Measurements from ENCODE around the gene SERPINE3. TPM values are rescaled to one million over a fixed set of nuclear protein-coding genes. Genes with fewer than 3 reads are reported as not detected.

SERPINE3 gene
- polyA plus RNA-seq, 1 of the 3 experiments (the other 2 are of a cell fraction), result not detected

GRCh38 chr13:51323824-51324511 is 15.5 kb upstream of the SERPINE3 start:
- Histone ChIP-seq H3K36me3 (replicated peaks in 1 of 2; ENCODE audit: control insufficient read depth in 1 of 2, insufficient read depth in 2 of 2, low read length in 1 of 2) (no peaks in the 10 kb centered on the region), H3K9me2 (no peaks in the 10 kb centered on the region), H3K27ac (ENCODE audit: low read depth in 2 of 2, low read length in 1 of 2) (no peak overlapping the region), H3K4me1 (ENCODE audit: control insufficient read depth in 1 of 2, insufficient read depth in 2 of 2, low read depth in 1 of 2, low read length in 1 of 2) (no peaks in the 10 kb centered on the region; a peak in 1 of 4 replicates), H3F3A (replicated peaks; ENCODE audit: insufficient read depth) (no peaks in the 10 kb centered on the region), H3K4me2 (no peak overlapping the region), H3K9ac (no peak overlapping the region), H3K4me3 (ENCODE audit: low read depth in 2 of 2, low read length in 1 of 2) (no peak overlapping the region), H2AFZ (ENCODE audit: low read depth) (no peak overlapping the region), H3K9me3 (no peaks in the 10 kb centered on the region), H3K79me2 (ENCODE audit: insufficient read depth) (no peaks in the 10 kb centered on the region), H4K20me1 (ENCODE audit: insufficient read depth) (no peaks in the 10 kb centered on the region), H3K27me3 (ENCODE audit: insufficient read depth) (no peaks in the 10 kb centered on the region)
- CTCF ChIA-PET, result interaction anchor here (3.2 kb wide), 1 partner anchor 38 kb away, joined by 11 read pairs; no protein-coding TSS in a partner anchor
- 72% methylated on average over 5 of the region's 5 CpGs for WGBS (ENCODE audit: low lambda C conversion rate)
- no peak for DNase-seq
- POLR2A ChIA-PET, result no interaction called here
- TF ChIP-seq CHD2 (IDR thresholded peaks at IDR 0.05; ENCODE audit: low read length, partially characterized antibody) (no peak), FOSL2 (IDR thresholded peaks at IDR 0.05; ENCODE audit: borderline replicate concordance, low read depth) (no peak), JUND (IDR thresholded peaks at IDR 0.05) (no peak), EP300 (IDR thresholded peaks at IDR 0.05; ENCODE audit: borderline replicate concordance in 1 of 2, low read depth in 1 of 2, low read length in 1 of 2) (no peak), RCOR1 (IDR thresholded peaks at IDR 0.05; ENCODE audit: low read length) (no peak), CTCF (IDR thresholded peaks at IDR 0.05) (no peak), GATA2 (CRISPR knock-in tag; IDR thresholded peaks at IDR 0.05) (no peak), NFIC (IDR thresholded peaks at IDR 0.05; ENCODE audit: borderline replicate concordance) (no peak), USF2 (IDR thresholded peaks at IDR 0.05; ENCODE audit: borderline replicate concordance, low read depth, low read length) (no peak), RFX5 (IDR thresholded peaks at IDR 0.05; ENCODE audit: low read length) (no peak), TCF12 (IDR thresholded peaks at IDR 0.05) (no peak), EZH2phosphoT487 (IDR thresholded peaks at IDR 0.05; ENCODE audit: borderline replicate concordance, low read depth) (no peak), GABPA (IDR thresholded peaks at IDR 0.05; ENCODE audit: low read depth) (no peak), ZBTB33 (IDR thresholded peaks at IDR 0.05; ENCODE audit: borderline replicate concordance, low read depth) (no peak)
- TF ChIP-seq, protein P1, sequence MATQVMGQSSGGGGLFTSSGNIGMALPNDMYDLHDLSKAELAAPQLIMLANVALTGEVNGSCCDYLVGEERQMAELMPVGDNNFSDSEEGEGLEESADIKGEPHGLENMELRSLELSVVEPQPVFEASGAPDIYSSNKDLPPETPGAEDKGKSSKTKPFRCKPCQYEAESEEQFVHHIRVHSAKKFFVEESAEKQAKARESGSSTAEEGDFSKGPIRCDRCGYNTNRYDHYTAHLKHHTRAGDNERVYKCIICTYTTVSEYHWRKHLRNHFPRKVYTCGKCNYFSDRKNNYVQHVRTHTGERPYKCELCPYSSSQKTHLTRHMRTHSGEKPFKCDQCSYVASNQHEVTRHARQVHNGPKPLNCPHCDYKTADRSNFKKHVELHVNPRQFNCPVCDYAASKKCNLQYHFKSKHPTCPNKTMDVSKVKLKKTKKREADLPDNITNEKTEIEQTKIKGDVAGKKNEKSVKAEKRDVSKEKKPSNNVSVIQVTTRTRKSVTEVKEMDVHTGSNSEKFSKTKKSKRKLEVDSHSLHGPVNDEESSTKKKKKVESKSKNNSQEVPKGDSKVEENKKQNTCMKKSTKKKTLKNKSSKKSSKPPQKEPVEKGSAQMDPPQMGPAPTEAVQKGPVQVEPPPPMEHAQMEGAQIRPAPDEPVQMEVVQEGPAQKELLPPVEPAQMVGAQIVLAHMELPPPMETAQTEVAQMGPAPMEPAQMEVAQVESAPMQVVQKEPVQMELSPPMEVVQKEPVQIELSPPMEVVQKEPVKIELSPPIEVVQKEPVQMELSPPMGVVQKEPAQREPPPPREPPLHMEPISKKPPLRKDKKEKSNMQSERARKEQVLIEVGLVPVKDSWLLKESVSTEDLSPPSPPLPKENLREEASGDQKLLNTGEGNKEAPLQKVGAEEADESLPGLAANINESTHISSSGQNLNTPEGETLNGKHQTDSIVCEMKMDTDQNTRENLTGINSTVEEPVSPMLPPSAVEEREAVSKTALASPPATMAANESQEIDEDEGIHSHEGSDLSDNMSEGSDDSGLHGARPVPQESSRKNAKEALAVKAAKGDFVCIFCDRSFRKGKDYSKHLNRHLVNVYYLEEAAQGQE (IDR thresholded peaks at IDR 0.05; ENCODE audit: low read depth, low read length), result no peak
- TF ChIP-seq, protein P2, sequence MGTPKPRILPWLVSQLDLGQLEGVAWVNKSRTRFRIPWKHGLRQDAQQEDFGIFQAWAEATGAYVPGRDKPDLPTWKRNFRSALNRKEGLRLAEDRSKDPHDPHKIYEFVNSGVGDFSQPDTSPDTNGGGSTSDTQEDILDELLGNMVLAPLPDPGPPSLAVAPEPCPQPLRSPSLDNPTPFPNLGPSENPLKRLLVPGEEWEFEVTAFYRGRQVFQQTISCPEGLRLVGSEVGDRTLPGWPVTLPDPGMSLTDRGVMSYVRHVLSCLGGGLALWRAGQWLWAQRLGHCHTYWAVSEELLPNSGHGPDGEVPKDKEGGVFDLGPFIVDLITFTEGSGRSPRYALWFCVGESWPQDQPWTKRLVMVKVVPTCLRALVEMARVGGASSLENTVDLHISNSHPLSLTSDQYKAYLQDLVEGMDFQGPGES (IDR thresholded peaks at IDR 0.05; ENCODE audit: low read depth, low read length), result no peak

Measured in SK-N-SH (cell line).